DND-41 (cell line): ENCODE data around the gene GTF2A2.

Experiments used
- CTCF ChIP-seq: IDR thresholded peaks from 2 replicates; pipeline ENCODE4 v1.5.1; 2012; ENCODE audit warnings: borderline replicate concordance, low read length, moderate library complexity, mild to moderate bottlenecking; ENCODE audit not compliant: poor library complexity, severe bottlenecking; ENCODE audit errors: extremely low read depth
- EZH2 ChIP-seq: IDR thresholded peaks from 3 replicates; pipeline ENCODE4 v1.6.1; 2012; ENCODE audit warnings: borderline replicate concordance, low read depth, mild to moderate bottlenecking, moderate library complexity, low read length, inconsistent platforms; ENCODE audit not compliant: severe bottlenecking

DNA sequence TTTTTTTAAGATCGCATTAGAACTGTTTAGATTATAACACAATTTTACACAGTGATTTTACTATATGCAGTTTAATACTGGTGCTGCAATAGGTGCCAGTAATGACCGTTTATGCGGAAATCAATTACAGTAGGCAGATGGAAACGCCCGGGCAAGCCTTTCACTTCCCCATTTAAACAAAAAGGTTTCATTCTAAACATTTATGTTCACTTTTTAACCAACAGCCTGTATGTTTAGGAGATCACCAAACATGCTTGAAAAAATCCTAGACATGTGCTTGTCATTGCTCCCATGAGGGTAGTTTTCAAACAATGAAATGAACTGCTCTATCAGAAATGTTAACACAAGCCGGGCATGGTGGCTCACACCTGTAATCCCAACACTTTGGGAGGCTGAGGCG is 29.1 kb upstream of the GTF2A2 start:
- TF ChIP-seq CTCF (no peak), EZH2 (no peak)
